Neuronal stem cell (in vitro differentiated cells): ENCODE data around the gene TRIM75.

ENCODE experiments used
- DNase-seq: peaks from one replicate; pipeline ENCODE4 v3.0.0-alpha.2; 2013; ENCODE audit warnings: low spot score
- H2AFZ ChIP-seq: one replicate; pipeline ENCODE4 v1.6.1; 2013; ENCODE audit warnings: mild to moderate bottlenecking, low read length, inconsistent platforms
- H2AK5ac ChIP-seq: 2 replicates; pipeline ENCODE4 v1.6.1; 2013; ENCODE audit warnings: low read depth, mild to moderate bottlenecking, inconsistent platforms, low read length, moderate library complexity, mixed read lengths
- H2BK120ac ChIP-seq: 2 replicates; pipeline ENCODE4 v1.6.1; 2013; ENCODE audit warnings: low read depth, mild to moderate bottlenecking, inconsistent platforms, low read length, moderate library complexity, mixed read lengths
- H2BK12ac ChIP-seq: one replicate; pipeline ENCODE4 v1.6.1; 2013; ENCODE audit warnings: low read length, inconsistent platforms
- H2BK15ac ChIP-seq: 2 replicates; pipeline ENCODE4 v1.6.1; 2013; ENCODE audit warnings: mild to moderate bottlenecking, low read length, inconsistent platforms, mixed read lengths
- H2BK5ac ChIP-seq: one replicate; pipeline ENCODE4 v1.6.1; 2013; ENCODE audit warnings: inconsistent platforms, mild to moderate bottlenecking, low read length, moderate library complexity
- H3K14ac ChIP-seq: one replicate; pipeline ENCODE4 v1.6.1; 2013; ENCODE audit warnings: low read length, inconsistent platforms
- H3K18ac ChIP-seq: 2 replicates; pipeline ENCODE4 v1.6.1; 2013; ENCODE audit warnings: low read length, inconsistent platforms
- H3K23ac ChIP-seq: 2 replicates; pipeline ENCODE4 v1.6.1; 2013; ENCODE audit warnings: low read depth, mild to moderate bottlenecking, mixed read lengths, low read length, inconsistent platforms; ENCODE audit not compliant: poor library complexity
- H3K27ac ChIP-seq: replicated peaks from 3 replicates; pipeline ENCODE4 v1.5.1; 2013; ENCODE audit warnings: low read length, inconsistent platforms
- H3K27me3 ChIP-seq, 3 experiments: 2 replicates each; pipeline ENCODE4 v1.6.1; 2013; ENCODE audit warnings: low read length in 3 of 3, mild to moderate bottlenecking in 2 of 3, inconsistent platforms in 1 of 3, low read depth in 1 of 3, mixed read lengths in 1 of 3, moderate library complexity in 1 of 3; ENCODE audit not compliant: control insufficient read depth in 3 of 3, insufficient read depth in 3 of 3
- H3K36me3 ChIP-seq, 2 donors: replicated peaks in 1 of 2; 2 replicates each; pipeline ENCODE4 v1.6.1; 2013; ENCODE audit warnings: low read length in 2 of 2; ENCODE audit not compliant: control insufficient read depth in 2 of 2, insufficient read depth in 2 of 2
- H3K4ac ChIP-seq: 2 replicates; pipeline ENCODE4 v1.6.1; 2013; ENCODE audit warnings: inconsistent platforms, mild to moderate bottlenecking, low read length, moderate library complexity
- H3K4me1 ChIP-seq, 2 donors: 1 replicate in 1 of 2; 2 replicates in 1 of 2; pipeline ENCODE4 v1.6.1; 2013; ENCODE audit warnings: low read length in 2 of 2, low read depth in 1 of 2; ENCODE audit not compliant: control insufficient read depth in 2 of 2, insufficient read depth in 1 of 2
- H3K4me2 ChIP-seq: one replicate; pipeline ENCODE4 v1.6.1; 2013; ENCODE audit warnings: mild to moderate bottlenecking, low read length, inconsistent platforms; ENCODE audit not compliant: insufficient read depth, poor library complexity, severe bottlenecking
- H3K4me3 ChIP-seq, 2 donors: 2 replicates each; pipeline ENCODE4 v1.5.1; 2013; ENCODE audit warnings: low read length in 2 of 2, mild to moderate bottlenecking in 2 of 2, inconsistent platforms in 1 of 2, moderate library complexity in 1 of 2
- H3K79me1 ChIP-seq: one replicate; pipeline ENCODE4 v1.6.1; 2013; ENCODE audit warnings: low read depth, mild to moderate bottlenecking, inconsistent platforms, low read length, moderate library complexity
- H3K9ac ChIP-seq: one replicate; pipeline ENCODE4 v1.6.1; 2013; ENCODE audit warnings: mild to moderate bottlenecking, low read depth, low read length, inconsistent platforms; ENCODE audit not compliant: poor library complexity
- H3K9me3 ChIP-seq, 2 donors: replicated peaks in 1 of 2; 2 replicates each; pipeline versions ENCODE3 to v1.6.1; 2013; ENCODE audit warnings: low read length in 2 of 2, mild to moderate bottlenecking in 2 of 2, inconsistent platforms in 1 of 2, low read depth in 1 of 2, mixed read lengths in 1 of 2, moderate library complexity in 1 of 2; ENCODE audit not compliant: control insufficient read depth in 2 of 2, insufficient read depth in 1 of 2
- H4K8ac ChIP-seq: one replicate; pipeline ENCODE4 v1.6.1; 2013; ENCODE audit warnings: low read depth, mild to moderate bottlenecking, inconsistent platforms, low read length, moderate library complexity
- H4K91ac ChIP-seq: one replicate; pipeline ENCODE4 v1.6.1; 2013; ENCODE audit warnings: low read length, low read depth, mild to moderate bottlenecking, inconsistent platforms; ENCODE audit not compliant: poor library complexity
- WGBS, 2 donors: extraction: QIAGEN DNeasy Blood & Tissue Kit; methylation state at CpG; one replicate each; pipeline ENCODE4 v1.1.7; 2013; ENCODE audit warnings: missing lambda C conversion rate in 2 of 2, mixed read lengths in 1 of 2; ENCODE audit not compliant: insufficient read length in 2 of 2, insufficient replicate concordance in 1 of 2; ENCODE audit errors: extremely low coverage in 2 of 2; 5-methylcytosine and 5-hydroxymethylcytosine counted together

Gene TRIM75

DNA sequence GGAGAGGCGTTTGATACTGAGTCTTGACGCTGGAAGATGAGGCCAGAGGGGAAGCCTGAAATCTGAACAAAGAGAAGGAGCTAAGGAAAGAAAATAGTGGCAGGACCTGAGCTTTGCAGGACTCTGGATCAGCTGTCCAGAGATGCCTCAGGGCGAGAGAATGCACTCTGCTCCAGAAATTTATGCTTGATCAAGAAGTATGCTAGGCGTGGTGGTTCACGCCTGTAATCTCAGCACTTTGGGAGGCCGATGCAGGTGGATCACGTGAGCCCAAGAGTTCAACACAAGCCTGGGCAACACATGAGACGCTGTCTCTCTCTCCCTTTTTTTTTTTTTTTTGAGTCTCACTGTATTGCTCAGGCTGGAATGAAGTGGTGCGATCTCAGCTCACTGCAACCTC lies 1.9 kb downstream of the TRIM75 start:
- Histone ChIP-seq H3K4me3 (no peak overlapping the region), H3K4ac (no peak overlapping the region), H4K91ac (no peak overlapping the region), H3K4me1 (peaks cover 0 to 1% of the 10 kb centered on the region in 2 donors), H2BK120ac (no peak overlapping the region), H2AFZ (no peak overlapping the region), H3K14ac (no peak overlapping the region), H2BK15ac (no peak overlapping the region), H3K4me2 (no peak overlapping the region), H3K9ac (no peak overlapping the region), H3K27ac (no peak overlapping the region), H4K8ac (no peak overlapping the region), H2AK5ac (no peak overlapping the region), H3K9me3 (no peaks in the 10 kb centered on the region), H3K27me3 (no peaks in the 10 kb centered on the region), H2BK12ac (no peak overlapping the region), H3K79me1 (no peaks in the 10 kb centered on the region), H3K18ac (no peak overlapping the region), H3K36me3 (no peaks in the 10 kb centered on the region), H3K23ac (no peak overlapping the region), H2BK5ac (no peak overlapping the region)
- no CpG with 5 or more reads among the region's 9 CpGs for WGBS, 2 donors
- DNase-seq = no peak

DNA sequence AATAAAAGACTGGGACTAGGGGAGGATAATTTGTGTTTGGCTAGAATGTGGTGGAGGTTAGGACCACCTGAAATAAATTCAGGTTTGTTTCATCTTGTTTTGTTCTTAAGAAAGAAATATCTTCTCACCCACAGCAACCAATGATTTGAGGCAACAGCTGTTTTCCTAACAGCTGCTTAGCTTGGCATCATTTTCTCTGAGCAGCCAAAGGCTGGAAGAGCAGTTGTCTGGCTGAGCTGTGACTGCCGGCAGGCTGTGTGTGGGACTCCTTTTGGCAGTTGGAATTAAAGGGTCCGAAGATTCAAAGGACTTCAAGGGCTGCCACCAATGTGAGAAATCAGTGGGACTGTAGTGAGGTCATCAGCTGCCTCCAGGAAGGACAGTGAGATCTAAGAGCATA lies 5.0 kb downstream of the TRIM75 start:
- Histone ChIP-seq H4K8ac (no peak overlapping the region), H2BK12ac (no peak overlapping the region), H3K4me2 (no peak overlapping the region), H2BK15ac (no peak overlapping the region), H2AFZ (no peak overlapping the region), H3K4me3 (no peak overlapping the region), H4K91ac (no peak overlapping the region), H3K79me1 (no peaks in the 10 kb centered on the region), H3K27ac (no peak overlapping the region), H2BK5ac (no peak overlapping the region), H3K9ac (no peak overlapping the region), H3K4me1 (no peaks in the 10 kb centered on the region), H3K36me3 (no peaks in the 10 kb centered on the region), H3K18ac (no peak overlapping the region), H3K27me3 (no peaks in the 10 kb centered on the region), H3K4ac (no peak overlapping the region), H3K9me3 (no peaks in the 10 kb centered on the region), H3K23ac (no peak overlapping the region), H2AK5ac (no peak overlapping the region), H3K14ac (no peak overlapping the region), H2BK120ac (no peak overlapping the region)
- no CpG with 5 or more reads among the region's 2 CpGs for WGBS, 2 donors
- DNase-seq = no peak

DNA sequence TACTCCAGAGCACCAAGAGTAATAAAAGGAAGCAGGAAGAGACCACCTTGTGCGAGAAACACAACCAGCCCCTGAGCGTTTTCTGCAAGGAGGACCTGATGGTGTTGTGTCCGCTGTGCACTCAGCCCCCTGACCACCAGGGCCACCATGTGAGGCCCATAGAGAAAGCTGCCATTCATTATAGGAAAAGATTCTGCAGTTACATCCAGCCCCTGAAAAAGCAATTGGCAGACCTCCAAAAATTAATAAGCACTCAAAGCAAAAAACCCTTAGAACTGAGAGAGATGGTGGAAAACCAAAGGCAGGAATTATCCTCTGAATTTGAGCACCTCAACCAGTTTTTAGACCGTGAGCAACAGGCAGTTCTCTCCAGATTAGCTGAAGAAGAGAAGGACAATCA lies 5.7 kb downstream of the TRIM75 start:
- no peaks in the 10 kb centered on the region for H3K36me3 ChIP-seq
- H2BK120ac ChIP-seq = no peak overlapping the region
- H2AFZ ChIP-seq = no peak overlapping the region
- no peak overlapping the region for H2BK12ac ChIP-seq
- no peak overlapping the region for H2BK15ac ChIP-seq
- no peak for DNase-seq
- no peak overlapping the region for H3K14ac ChIP-seq
- H3K4ac ChIP-seq = no peak overlapping the region
- no peaks in the 10 kb centered on the region for H3K9me3 ChIP-seq
- H3K18ac ChIP-seq = no peak overlapping the region
- no peak overlapping the region for H3K23ac ChIP-seq
- no peak overlapping the region for H2AK5ac ChIP-seq
- H3K4me2 ChIP-seq = no peak overlapping the region
- H2BK5ac ChIP-seq = no peak overlapping the region
- no peak overlapping the region for H3K9ac ChIP-seq
- H3K4me3 ChIP-seq = no peak overlapping the region
- H4K8ac ChIP-seq = no peak overlapping the region
- no peaks in the 10 kb centered on the region for H3K79me1 ChIP-seq
- no CpG with 5 or more reads among the region's 4 CpGs for WGBS, 2 donors
- H4K91ac ChIP-seq = no peak overlapping the region
- no peaks in the 10 kb centered on the region for H3K27me3 ChIP-seq
- no peaks in the 10 kb centered on the region for H3K4me1 ChIP-seq
- H3K27ac ChIP-seq = no peak overlapping the region

DNA sequence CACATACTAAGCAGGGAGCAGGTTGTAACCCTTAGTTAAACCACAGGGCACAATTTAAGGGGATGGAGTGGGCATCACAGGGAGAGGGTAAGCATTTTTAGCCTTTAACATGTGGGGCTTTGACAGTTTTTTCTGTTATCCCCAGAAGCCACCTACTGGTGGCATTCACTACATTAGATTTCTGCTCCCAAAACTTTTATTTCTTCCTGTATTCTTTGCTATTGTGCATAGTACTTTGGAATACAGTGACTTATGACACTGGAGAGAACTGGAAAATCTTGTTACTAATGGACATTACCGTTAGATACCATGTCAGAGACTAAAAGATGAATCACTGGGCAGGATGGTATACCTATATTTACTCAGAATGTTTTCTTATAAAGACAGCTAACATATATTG lies 7.3 kb downstream of the TRIM75 start:
- no peak overlapping the region for H2BK5ac ChIP-seq
- H3K79me1 ChIP-seq = no peaks in the 10 kb centered on the region
- H3K9me3 ChIP-seq = no peaks in the 10 kb centered on the region
- no peaks in the 10 kb centered on the region for H3K27me3 ChIP-seq
- H3K14ac ChIP-seq = no peak overlapping the region
- no peak overlapping the region for H4K8ac ChIP-seq
- H3K36me3 ChIP-seq = no peaks in the 10 kb centered on the region
- no peak overlapping the region for H3K23ac ChIP-seq
- no peak overlapping the region for H3K4me3 ChIP-seq
- H3K9ac ChIP-seq = no peak overlapping the region
- no peaks in the 10 kb centered on the region for H3K4me1 ChIP-seq
- H3K4me2 ChIP-seq = no peak overlapping the region
- H2BK15ac ChIP-seq = no peak overlapping the region
- no peak overlapping the region for H3K4ac ChIP-seq
- H2AFZ ChIP-seq = no peak overlapping the region
- H3K18ac ChIP-seq = no peak overlapping the region
- no CpG with 5 or more reads among the region's 1 CpG for WGBS, 2 donors
- no peak overlapping the region for H2BK120ac ChIP-seq
- no peak for DNase-seq
- no peak overlapping the region for H3K27ac ChIP-seq
- H2BK12ac ChIP-seq = no peak overlapping the region
- H4K91ac ChIP-seq = no peak overlapping the region
- H2AK5ac ChIP-seq = no peak overlapping the region
